ENCODE results near the gene AHCYL2. TPM values are rescaled to one million over a fixed set of nuclear protein-coding genes. Genes with fewer than 3 reads are reported as not detected.
A peak's percentile ranks its signal among the peaks of the same experiment; 100 is the strongest.

Gene AHCYL2
- total RNA-seq, 1 donor from 2014 or later, result 19.0 TPM

- Mint-ChIP-seq H3K9me3 (ENCODE audit: unreplicated experiment) (no peaks in the 10 kb centered on the region), H3K4me1 (ENCODE audit: unreplicated experiment) (no peaks in the 10 kb centered on the region), H3K27ac (ENCODE audit: unreplicated experiment) (no peak overlapping the region), H3K4me3 (ENCODE audit: unreplicated experiment) (no peak overlapping the region), H3K36me3 (ENCODE audit: unreplicated experiment) (no peaks in the 10 kb centered on the region), H3K27me3 (ENCODE audit: unreplicated experiment) (no peaks in the 10 kb centered on the region)
- TF ChIP-seq CTCF (IDR thresholded peaks at IDR 0.05), result no peak
- DNase-seq (ENCODE audit: extremely low spot score, unreplicated experiment), result no peak
Measured at GRCh38 chr7:129373651-129374428, 149.0 kb downstream of the AHCYL2 start.

GRCh38 chr7:129375141-129375938 lies 150.5 kb downstream of the AHCYL2 start:
- no peak overlapping the region for H3K4me3 Mint-ChIP-seq (ENCODE audit: unreplicated experiment)
- TF ChIP-seq CTCF (IDR thresholded peaks at IDR 0.05), result no peak
- no peak for DNase-seq (ENCODE audit: extremely low spot score, unreplicated experiment)
- no peaks in the 10 kb centered on the region for H3K4me1 Mint-ChIP-seq (ENCODE audit: unreplicated experiment)
- no peaks in the 10 kb centered on the region for H3K27me3 Mint-ChIP-seq (ENCODE audit: unreplicated experiment)
- H3K9me3 Mint-ChIP-seq (ENCODE audit: unreplicated experiment), result no peaks in the 10 kb centered on the region
- H3K27ac Mint-ChIP-seq (ENCODE audit: unreplicated experiment), result no peak overlapping the region
- H3K36me3 Mint-ChIP-seq (ENCODE audit: unreplicated experiment), result peaks cover 5% of the 10 kb centered on the region

- no peaks in the 10 kb centered on the region for H3K27me3 Mint-ChIP-seq (ENCODE audit: unreplicated experiment)
- H3K4me3 Mint-ChIP-seq (ENCODE audit: unreplicated experiment), result no peak overlapping the region
- no peak overlapping the region for H3K27ac Mint-ChIP-seq (ENCODE audit: unreplicated experiment)
- H3K36me3 Mint-ChIP-seq (ENCODE audit: unreplicated experiment), result peaks cover 7% of the 10 kb centered on the region
- TF ChIP-seq CTCF (IDR thresholded peaks at IDR 0.05), result peak; percentile 61
- H3K9me3 Mint-ChIP-seq (ENCODE audit: unreplicated experiment), result no peaks in the 10 kb centered on the region
- no peaks in the 10 kb centered on the region for H3K4me1 Mint-ChIP-seq (ENCODE audit: unreplicated experiment)
- no peak for DNase-seq (ENCODE audit: extremely low spot score, unreplicated experiment)
Measured at GRCh38 chr7:129376076-129376777, 151.4 kb downstream of the AHCYL2 start.

GRCh38 chr7:129376778-129377700 lies 152.2 kb downstream of the AHCYL2 start:
- Mint-ChIP-seq H3K36me3 (ENCODE audit: unreplicated experiment) (peaks cover 7% of the 10 kb centered on the region), H3K4me3 (ENCODE audit: unreplicated experiment) (no peak overlapping the region), H3K27me3 (ENCODE audit: unreplicated experiment) (no peaks in the 10 kb centered on the region), H3K4me1 (ENCODE audit: unreplicated experiment) (no peaks in the 10 kb centered on the region), H3K27ac (ENCODE audit: unreplicated experiment) (no peak overlapping the region), H3K9me3 (ENCODE audit: unreplicated experiment) (no peaks in the 10 kb centered on the region)
- TF ChIP-seq CTCF (IDR thresholded peaks at IDR 0.05), result no peak
- DNase-seq (ENCODE audit: extremely low spot score, unreplicated experiment), result no peak
